HEK293 (cell line): Measurements from ENCODE around the gene SLC26A6.
A peak's percentile ranks its signal among the peaks of the same experiment; 100 is the strongest.

Source experiments
- KLF8 ChIP-seq: fragments of 450-650 bp; formaldehyde crosslinking; IDR thresholded peaks from 2 replicates; pipeline ENCODE4 v1.5.1; 2016; ENCODE audit warnings: missing biosample characterization, missing genetic modification characterization
- PRDM1 ChIP-seq: fragments of 450-650 bp; formaldehyde crosslinking; IDR thresholded peaks from 2 replicates; pipeline ENCODE4; 2016; ENCODE audit warnings: missing biosample characterization, missing genetic modification characterization
- SALL2 ChIP-seq: fragments of 450-650 bp; formaldehyde crosslinking; IDR thresholded peaks from 2 replicates; pipeline ENCODE4 v1.5.0; 2017; ENCODE audit warnings: missing biosample characterization, mild to moderate bottlenecking, missing genetic modification characterization, borderline replicate concordance
- SETDB1 ChIP-seq: IDR thresholded peaks from one replicate; pipeline ENCODE4 v1.6.1; 2017; ENCODE audit warnings: mild to moderate bottlenecking, low read length, moderate library complexity, mixed read lengths; ENCODE audit not compliant: insufficient read length
- SP2 ChIP-seq: fragments of 450-650 bp; formaldehyde crosslinking; IDR thresholded peaks from 2 replicates; pipeline ENCODE4 v1.5.1; 2016; ENCODE audit warnings: missing biosample characterization, missing genetic modification characterization
- ZFP69B ChIP-seq: fragments of 450-650 bp; formaldehyde crosslinking; IDR thresholded peaks from 2 replicates; pipeline ENCODE4 v1.5.1; 2016; ENCODE audit warnings: missing biosample characterization, missing genetic modification characterization
- ZNF155 ChIP-seq: fragments of 450-650 bp; formaldehyde crosslinking; IDR thresholded peaks from 2 replicates; pipeline ENCODE4 v1.5.1; 2016; ENCODE audit warnings: missing biosample characterization, missing genetic modification characterization
- ZNF175 ChIP-seq: fragments of 450-650 bp; formaldehyde crosslinking; IDR thresholded peaks from 2 replicates; pipeline ENCODE4 v1.5.1; 2016; ENCODE audit warnings: missing biosample characterization, missing genetic modification characterization
- ZNF211 ChIP-seq: fragments of 450-650 bp; formaldehyde crosslinking; IDR thresholded peaks from 2 replicates; pipeline ENCODE4 v1.5.1; 2016; ENCODE audit warnings: low read depth, missing biosample characterization, missing genetic modification characterization
- ZNF221 ChIP-seq: fragments of 450-650 bp; formaldehyde crosslinking; IDR thresholded peaks from 2 replicates; pipeline ENCODE4 v1.5.1; 2017; ENCODE audit warnings: missing biosample characterization, missing genetic modification characterization, borderline replicate concordance
- ZNF274 ChIP-seq, 2 experiments: fragments of 200-500 bp in 1 of 2; fragments of 450-650 bp in 1 of 2; sonication (Bioruptor generic) in 1 of 2; formaldehyde crosslinking in 1 of 2; IDR thresholded peaks; 2 replicates each; pipeline versions ENCODE4 v1.5.1 to v1.6.1; 2014 to 2016; ENCODE audit warnings: borderline replicate concordance in 1 of 2, inconsistent platforms in 1 of 2, low read length in 1 of 2, missing biosample characterization in 1 of 2, missing genetic modification characterization in 1 of 2
- ZNF311 ChIP-seq: fragments of 450-650 bp; formaldehyde crosslinking; IDR thresholded peaks from 2 replicates; pipeline ENCODE4 v1.5.1; 2017; ENCODE audit warnings: missing biosample characterization, missing genetic modification characterization, borderline replicate concordance
- ZNF37A ChIP-seq: fragments of 450-650 bp; IDR thresholded peaks from 2 replicates; pipeline ENCODE4 v1.5.1; 2018; ENCODE audit warnings: missing biosample characterization, missing genetic modification characterization
- ZNF391 ChIP-seq: fragments of 450-650 bp; formaldehyde crosslinking; IDR thresholded peaks from 2 replicates; pipeline ENCODE4 v1.5.1; 2016; ENCODE audit warnings: low read depth, missing biosample characterization, missing genetic modification characterization, borderline replicate concordance
- ZNF426 ChIP-seq: fragments of 450-650 bp; formaldehyde crosslinking; IDR thresholded peaks from 2 replicates; pipeline ENCODE4 v1.5.1; 2017; ENCODE audit warnings: missing biosample characterization, missing genetic modification characterization, mild to moderate bottlenecking, inconsistent platforms, moderate library complexity
- ZNF501 ChIP-seq: fragments of 450-650 bp; formaldehyde crosslinking; IDR thresholded peaks from 2 replicates; pipeline ENCODE4 v1.5.1; 2016; ENCODE audit warnings: missing biosample characterization, missing genetic modification characterization
- ZNF510 ChIP-seq: fragments of 450-650 bp; formaldehyde crosslinking; IDR thresholded peaks from 2 replicates; pipeline ENCODE4 v1.5.1; 2018; ENCODE audit warnings: mild to moderate bottlenecking, missing genetic modification characterization, missing biosample characterization; ENCODE audit not compliant: insufficient replicate concordance
- ZNF530 ChIP-seq: fragments of 450-650 bp; formaldehyde crosslinking; IDR thresholded peaks from 2 replicates; pipeline ENCODE4 v1.5.1; 2016; ENCODE audit warnings: low read depth, missing biosample characterization, missing genetic modification characterization
- ZNF548 ChIP-seq: fragments of 450-650 bp; formaldehyde crosslinking; IDR thresholded peaks from 2 replicates; pipeline ENCODE4 v1.5.1; 2016; ENCODE audit warnings: missing biosample characterization, missing genetic modification characterization
- ZNF555 ChIP-seq: fragments of 450-650 bp; formaldehyde crosslinking; conservative IDR thresholded peaks from 2 replicates; pipeline ENCODE4 v1.5.1; 2017; ENCODE audit warnings: missing biosample characterization, mild to moderate bottlenecking, missing genetic modification characterization, inconsistent platforms
- ZNF610 ChIP-seq: fragments of 450-650 bp; formaldehyde crosslinking; IDR thresholded peaks from 2 replicates; pipeline ENCODE4 v1.5.1; 2016; ENCODE audit warnings: missing biosample characterization, missing genetic modification characterization, borderline replicate concordance
- ZNF629 ChIP-seq: fragments of 450-650 bp; formaldehyde crosslinking; IDR thresholded peaks from 2 replicates; pipeline ENCODE4 v1.5.1; 2017; ENCODE audit warnings: missing biosample characterization, missing genetic modification characterization
- ZNF660 ChIP-seq: fragments of 450-650 bp; IDR thresholded peaks from 2 replicates; pipeline ENCODE4 v1.5.1; 2018; ENCODE audit warnings: missing biosample characterization, mild to moderate bottlenecking, missing genetic modification characterization
- ZNF701 ChIP-seq: fragments of 450-650 bp; formaldehyde crosslinking; IDR thresholded peaks from 2 replicates; pipeline ENCODE4 v1.5.1; 2016; ENCODE audit warnings: missing biosample characterization, missing genetic modification characterization
- ZNF768 ChIP-seq: fragments of 450-650 bp; formaldehyde crosslinking; IDR thresholded peaks from 2 replicates; pipeline ENCODE4 v1.5.1; 2018; ENCODE audit warnings: missing biosample characterization, mild to moderate bottlenecking, missing genetic modification characterization
- TF ChIP-seq, protein P1 (sequence below): fragments of 450-650 bp; formaldehyde crosslinking; IDR thresholded peaks from 2 replicates; pipeline ENCODE4 v1.5.1; 2016; ENCODE audit warnings: missing biosample characterization, missing genetic modification characterization
- TF ChIP-seq, protein P2 (sequence below): fragments of 450-650 bp; formaldehyde crosslinking; IDR thresholded peaks from 2 replicates; pipeline ENCODE4 v1.5.1; 2016; ENCODE audit warnings: missing biosample characterization, missing genetic modification characterization, borderline replicate concordance
- TF ChIP-seq, protein P3 (sequence below): fragments of 450-650 bp; formaldehyde crosslinking; IDR thresholded peaks from 2 replicates; pipeline ENCODE4 v1.5.1; 2016; ENCODE audit warnings: missing biosample characterization, missing genetic modification characterization, low read depth
- TF ChIP-seq, protein P4 (sequence below): fragments of 450-650 bp; formaldehyde crosslinking; IDR thresholded peaks from 2 replicates; pipeline ENCODE4 v1.5.1; 2016; ENCODE audit warnings: missing biosample characterization, missing genetic modification characterization

Gene SLC26A6

DNA sequence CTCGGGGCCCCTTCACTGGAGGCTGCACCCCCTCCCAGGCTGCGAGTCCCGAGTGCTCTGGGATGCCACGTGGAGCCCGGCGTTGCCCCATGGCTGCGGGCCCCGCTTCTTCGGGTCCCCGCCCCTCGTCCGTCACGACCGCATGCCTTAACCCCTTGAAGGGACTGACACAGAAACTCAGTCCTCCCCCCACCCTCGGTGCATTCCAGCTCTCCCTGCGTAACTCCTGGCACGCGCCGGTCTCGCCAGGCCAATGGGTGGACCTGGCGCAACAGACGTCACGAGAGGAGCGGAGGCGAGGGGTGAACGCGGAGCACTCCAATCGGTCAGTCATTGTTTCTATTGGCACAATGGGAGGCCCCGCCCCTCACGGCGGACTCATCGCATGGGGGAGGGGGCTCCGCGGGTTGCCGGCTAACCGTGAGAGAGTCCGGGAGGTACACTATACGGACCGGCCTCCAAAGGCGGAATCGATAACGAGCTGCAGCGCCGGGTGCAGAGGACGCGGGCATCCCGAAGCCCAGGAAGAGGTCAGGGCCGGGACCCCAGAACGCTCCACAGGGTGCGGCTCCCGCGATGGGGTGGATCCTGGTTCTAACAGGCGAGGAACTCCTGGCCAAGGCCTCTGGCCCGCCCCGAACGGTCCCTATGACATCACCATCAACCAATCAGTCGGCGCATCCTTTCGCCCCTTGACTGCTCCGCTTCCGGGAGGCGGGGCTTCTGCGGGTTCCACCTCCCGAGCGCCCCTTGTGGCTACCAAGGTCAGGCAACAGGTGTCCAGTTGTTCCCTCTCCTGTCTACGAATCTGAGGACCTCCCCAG lies 28.4 kb upstream of the SLC26A6 start (continued):
- TF ChIP-seq, protein P1, sequence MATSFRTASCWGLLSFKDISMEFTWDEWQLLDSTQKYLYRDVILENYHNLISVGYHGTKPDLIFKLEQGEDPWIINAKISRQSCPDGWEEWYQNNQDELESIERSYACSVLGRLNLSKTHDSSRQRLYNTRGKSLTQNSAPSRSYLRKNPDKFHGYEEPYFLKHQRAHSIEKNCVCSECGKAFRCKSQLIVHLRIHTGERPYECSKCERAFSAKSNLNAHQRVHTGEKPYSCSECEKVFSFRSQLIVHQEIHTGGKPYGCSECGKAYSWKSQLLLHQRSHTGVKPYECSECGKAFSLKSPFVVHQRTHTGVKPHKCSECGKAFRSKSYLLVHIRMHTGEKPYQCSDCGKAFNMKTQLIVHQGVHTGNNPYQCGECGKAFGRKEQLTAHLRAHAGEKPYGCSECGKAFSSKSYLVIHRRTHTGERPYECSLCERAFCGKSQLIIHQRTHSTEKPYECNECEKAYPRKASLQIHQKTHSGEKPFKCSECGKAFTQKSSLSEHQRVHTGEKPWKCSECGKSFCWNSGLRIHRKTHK (tag by site-specific recombination) = no peak
- TF ChIP-seq ZNF501 (tag by site-specific recombination) (peak; percentile 64; the same call in 1 of the 2 replicates), ZNF37A (no peak), ZNF221 (tag by site-specific recombination) (no peak), ZNF274 (IDR thresholded peaks at IDR 0.05; ENCODE audit: low read length) (no peak), ZNF274 (tag by site-specific recombination; IDR thresholded peaks at IDR 0.05; ENCODE audit: borderline replicate concordance) (no peak), ZNF155 (tag by site-specific recombination) (no peak), KLF8 (tag by site-specific recombination) (peak; percentile 57), ZNF548 (tag by site-specific recombination) (no peak), ZNF629 (tag by site-specific recombination) (peak; percentile 95), ZNF701 (tag by site-specific recombination) (no peak), ZFP69B (peak; percentile 99), ZNF175 (tag by site-specific recombination) (no peak), ZNF660 (tag by site-specific recombination) (0 out of 2 replicates have a peak, but pooled peaks have one; percentile 11), PRDM1 (tag by site-specific recombination) (no peak), ZNF391 (peak; percentile 14; the same call in 1 of the 2 replicates), SALL2 (tag by site-specific recombination) (no peak), ZNF768 (no peak), ZNF510 (tag by site-specific recombination) (no peak), SP2 (tag by site-specific recombination) (peak; percentile 86), ZNF530 (tag by site-specific recombination) (no peak), ZNF426 (tag by site-specific recombination) (no peak), SETDB1 (no peak), ZNF211 (tag by site-specific recombination) (no peak), ZNF610 (no peak; the same call in 1 of the 2 replicates), ZNF555 (tag by site-specific recombination) (no peak), ZNF311 (tag by site-specific recombination) (no peak)
- TF ChIP-seq, protein P2, sequence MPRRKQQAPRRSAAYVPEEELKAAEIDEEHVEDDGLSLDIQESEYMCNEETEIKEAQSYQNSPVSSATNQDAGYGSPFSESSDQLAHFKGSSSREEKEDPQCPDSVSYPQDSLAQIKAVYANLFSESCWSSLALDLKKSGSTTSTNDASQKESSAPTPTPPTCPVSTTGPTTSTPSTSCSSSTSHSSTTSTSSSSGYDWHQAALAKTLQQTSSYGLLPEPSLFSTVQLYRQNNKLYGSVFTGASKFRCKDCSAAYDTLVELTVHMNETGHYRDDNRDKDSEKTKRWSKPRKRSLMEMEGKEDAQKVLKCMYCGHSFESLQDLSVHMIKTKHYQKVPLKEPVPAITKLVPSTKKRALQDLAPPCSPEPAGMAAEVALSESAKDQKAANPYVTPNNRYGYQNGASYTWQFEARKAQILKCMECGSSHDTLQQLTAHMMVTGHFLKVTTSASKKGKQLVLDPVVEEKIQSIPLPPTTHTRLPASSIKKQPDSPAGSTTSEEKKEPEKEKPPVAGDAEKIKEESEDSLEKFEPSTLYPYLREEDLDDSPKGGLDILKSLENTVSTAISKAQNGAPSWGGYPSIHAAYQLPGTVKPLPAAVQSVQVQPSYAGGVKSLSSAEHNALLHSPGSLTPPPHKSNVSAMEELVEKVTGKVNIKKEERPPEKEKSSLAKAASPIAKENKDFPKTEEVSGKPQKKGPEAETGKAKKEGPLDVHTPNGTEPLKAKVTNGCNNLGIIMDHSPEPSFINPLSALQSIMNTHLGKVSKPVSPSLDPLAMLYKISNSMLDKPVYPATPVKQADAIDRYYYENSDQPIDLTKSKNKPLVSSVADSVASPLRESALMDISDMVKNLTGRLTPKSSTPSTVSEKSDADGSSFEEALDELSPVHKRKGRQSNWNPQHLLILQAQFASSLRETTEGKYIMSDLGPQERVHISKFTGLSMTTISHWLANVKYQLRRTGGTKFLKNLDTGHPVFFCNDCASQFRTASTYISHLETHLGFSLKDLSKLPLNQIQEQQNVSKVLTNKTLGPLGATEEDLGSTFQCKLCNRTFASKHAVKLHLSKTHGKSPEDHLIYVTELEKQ (tag by site-specific recombination) = no peak; the same call in 1 of the 2 replicates
- TF ChIP-seq, protein P3, sequence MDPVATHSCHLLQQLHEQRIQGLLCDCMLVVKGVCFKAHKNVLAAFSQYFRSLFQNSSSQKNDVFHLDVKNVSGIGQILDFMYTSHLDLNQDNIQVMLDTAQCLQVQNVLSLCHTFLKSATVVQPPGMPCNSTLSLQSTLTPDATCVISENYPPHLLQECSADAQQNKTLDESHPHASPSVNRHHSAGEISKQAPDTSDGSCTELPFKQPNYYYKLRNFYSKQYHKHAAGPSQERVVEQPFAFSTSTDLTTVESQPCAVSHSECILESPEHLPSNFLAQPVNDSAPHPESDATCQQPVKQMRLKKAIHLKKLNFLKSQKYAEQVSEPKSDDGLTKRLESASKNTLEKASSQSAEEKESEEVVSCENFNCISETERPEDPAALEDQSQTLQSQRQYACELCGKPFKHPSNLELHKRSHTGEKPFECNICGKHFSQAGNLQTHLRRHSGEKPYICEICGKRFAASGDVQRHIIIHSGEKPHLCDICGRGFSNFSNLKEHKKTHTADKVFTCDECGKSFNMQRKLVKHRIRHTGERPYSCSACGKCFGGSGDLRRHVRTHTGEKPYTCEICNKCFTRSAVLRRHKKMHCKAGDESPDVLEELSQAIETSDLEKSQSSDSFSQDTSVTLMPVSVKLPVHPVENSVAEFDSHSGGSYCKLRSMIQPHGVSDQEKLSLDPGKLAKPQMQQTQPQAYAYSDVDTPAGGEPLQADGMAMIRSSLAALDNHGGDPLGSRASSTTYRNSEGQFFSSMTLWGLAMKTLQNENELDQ (tag by site-specific recombination) = no peak
- TF ChIP-seq, protein P4, sequence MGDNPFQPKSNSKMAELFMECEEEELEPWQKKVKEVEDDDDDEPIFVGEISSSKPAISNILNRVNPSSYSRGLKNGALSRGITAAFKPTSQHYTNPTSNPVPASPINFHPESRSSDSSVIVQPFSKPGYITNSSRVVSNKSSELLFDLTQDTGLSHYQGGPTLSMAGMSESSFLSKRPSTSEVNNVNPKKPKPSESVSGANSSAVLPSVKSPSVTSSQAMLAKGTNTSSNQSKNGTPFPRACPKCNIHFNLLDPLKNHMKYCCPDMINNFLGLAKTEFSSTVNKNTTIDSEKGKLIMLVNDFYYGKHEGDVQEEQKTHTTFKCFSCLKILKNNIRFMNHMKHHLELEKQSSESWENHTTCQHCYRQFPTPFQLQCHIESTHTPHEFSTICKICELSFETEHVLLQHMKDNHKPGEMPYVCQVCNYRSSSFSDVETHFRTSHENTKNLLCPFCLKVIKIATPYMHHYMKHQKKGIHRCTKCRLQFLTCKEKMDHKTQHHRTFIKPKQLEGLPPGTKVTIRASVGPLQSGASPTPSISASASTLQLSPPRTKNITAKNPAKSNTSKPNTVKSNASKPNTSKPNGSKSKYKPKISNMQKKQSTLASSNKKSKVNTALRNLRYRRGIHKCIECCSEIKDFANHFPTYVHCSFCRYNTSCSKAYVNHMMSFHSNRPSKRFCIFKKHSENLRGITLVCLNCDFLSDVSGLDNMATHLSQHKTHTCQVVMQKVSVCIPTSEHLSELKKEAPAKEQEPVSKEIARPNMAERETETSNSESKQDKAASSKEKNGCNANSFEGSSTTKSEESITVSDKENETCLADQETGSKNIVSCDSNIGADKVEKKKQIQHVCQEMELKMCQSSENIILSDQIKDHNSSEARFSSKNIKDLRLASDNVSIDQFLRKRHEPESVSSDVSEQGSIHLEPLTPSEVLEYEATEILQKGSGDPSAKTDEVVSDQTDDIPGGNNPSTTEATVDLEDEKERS (tag by site-specific recombination) = no peak
